ENCODE results near the gene NEUROD4.

NEUROD4 gene

GRCh38 chr12:54975875-54976274 is 43.9 kb upstream of the NEUROD4 start:
- TF ChIP-seq POLR2AphosphoS5 (IDR thresholded peaks at IDR 0.05; ENCODE audit: low read depth, low read length) (no peak), TAF1 (IDR thresholded peaks at IDR 0.05; ENCODE audit: borderline replicate concordance, insufficient read depth, low read length) (no peak), FOXP2 (optimal IDR thresholded peaks at IDR 0.05; ENCODE audit: borderline replicate concordance, extremely low read depth, extremely low read length, insufficient read depth) (no peak), REST (IDR thresholded peaks at IDR 0.05; ENCODE audit: insufficient read depth in 1 of 2, low read depth in 2 of 2, low read length in 2 of 2) (no peak), SIN3A (IDR thresholded peaks at IDR 0.05; ENCODE audit: borderline replicate concordance, insufficient read depth, low read length) (no peak)

- no peak for TF ChIP-seq REST (IDR thresholded peaks at IDR 0.05; ENCODE audit: insufficient read depth in 1 of 2, low read depth in 2 of 2, low read length in 2 of 2)
- TF ChIP-seq POLR2AphosphoS5 (IDR thresholded peaks at IDR 0.05; ENCODE audit: low read depth, low read length), result no peak
- TF ChIP-seq FOXP2 (optimal IDR thresholded peaks at IDR 0.05; ENCODE audit: borderline replicate concordance, extremely low read depth, extremely low read length, insufficient read depth), result no peak
- no peak for TF ChIP-seq SIN3A (IDR thresholded peaks at IDR 0.05; ENCODE audit: borderline replicate concordance, insufficient read depth, low read length)
- no peak for TF ChIP-seq TAF1 (IDR thresholded peaks at IDR 0.05; ENCODE audit: borderline replicate concordance, insufficient read depth, low read length)
Observed at GRCh38 chr12:54977155-54977554, 42.6 kb upstream of the NEUROD4 start.

- no peak for TF ChIP-seq SIN3A (IDR thresholded peaks at IDR 0.05; ENCODE audit: borderline replicate concordance, insufficient read depth, low read length)
- no peak for TF ChIP-seq REST (IDR thresholded peaks at IDR 0.05; ENCODE audit: insufficient read depth in 1 of 2, low read depth in 2 of 2, low read length in 2 of 2)
- TF ChIP-seq TAF1 (IDR thresholded peaks at IDR 0.05; ENCODE audit: borderline replicate concordance, insufficient read depth, low read length), result no peak
- TF ChIP-seq FOXP2 (optimal IDR thresholded peaks at IDR 0.05; ENCODE audit: borderline replicate concordance, extremely low read depth, extremely low read length, insufficient read depth), result no peak
Observed at GRCh38 chr12:54977857-54978256, 41.9 kb upstream of the NEUROD4 start.

GRCh38 chr12:54980341-54980740 is 39.4 kb upstream of the NEUROD4 start:
- TF ChIP-seq FOXP2 (optimal IDR thresholded peaks at IDR 0.05; ENCODE audit: borderline replicate concordance, extremely low read depth, extremely low read length, insufficient read depth), result no peak
- no peak for TF ChIP-seq TAF1 (IDR thresholded peaks at IDR 0.05; ENCODE audit: borderline replicate concordance, insufficient read depth, low read length)
- no peak for TF ChIP-seq REST (IDR thresholded peaks at IDR 0.05; ENCODE audit: insufficient read depth in 1 of 2, low read depth in 2 of 2, low read length in 2 of 2)
- no peak for TF ChIP-seq SIN3A (IDR thresholded peaks at IDR 0.05; ENCODE audit: borderline replicate concordance, insufficient read depth, low read length)
- TF ChIP-seq POLR2AphosphoS5 (IDR thresholded peaks at IDR 0.05; ENCODE audit: low read depth, low read length), result no peak

GRCh38 chr12:54981796-54982195 is 38.0 kb upstream of the NEUROD4 start:
- no peak for TF ChIP-seq REST (IDR thresholded peaks at IDR 0.05; ENCODE audit: insufficient read depth in 1 of 2, low read depth in 2 of 2, low read length in 2 of 2)
- no peak for TF ChIP-seq SIN3A (IDR thresholded peaks at IDR 0.05; ENCODE audit: borderline replicate concordance, insufficient read depth, low read length)
- TF ChIP-seq TAF1 (IDR thresholded peaks at IDR 0.05; ENCODE audit: borderline replicate concordance, insufficient read depth, low read length), result no peak
- no peak for TF ChIP-seq POLR2AphosphoS5 (IDR thresholded peaks at IDR 0.05; ENCODE audit: low read depth, low read length)
- TF ChIP-seq FOXP2 (optimal IDR thresholded peaks at IDR 0.05; ENCODE audit: borderline replicate concordance, extremely low read depth, extremely low read length, insufficient read depth), result no peak

All from PFSK-1 (cell line).